Colonic mucosa (tissue), 4 donors: ENCODE measurements around the gene PCDHA13. TPM values are rescaled to one million over a fixed set of nuclear protein-coding genes. Genes with fewer than 3 reads are reported as not detected.
"Not testable (repeated sequence)": the region's sequence is repeated elsewhere in the genome, so short reads cannot be mapped to it uniquely, and the experiment has no call there.

Source experiments
- DNase-seq: peaks from one replicate; pipeline ENCODE4 v3.0.0-alpha.2; 2020
- H3K27ac ChIP-seq: fragments of 200-600 bp; one replicate; pipeline ENCODE4 v1.8.0; 2021
- H3K27me3 ChIP-seq: fragments of 200-600 bp; one replicate; pipeline ENCODE4 v1.8.0; 2021
- H3K36me3 ChIP-seq: fragments of 200-600 bp; one replicate; pipeline ENCODE4 v1.8.0; 2021
- H3K4me1 ChIP-seq: fragments of 200-600 bp; one replicate; pipeline ENCODE4 v1.8.0; 2021; ENCODE audit warnings: mild to moderate bottlenecking
- H3K4me3 ChIP-seq: fragments of 200-600 bp; one replicate; pipeline ENCODE4 v1.8.0; 2021
- H3K9ac ChIP-seq, 2 donors: one replicate each; pipeline ENCODE4 v1.7.0; 2013; ENCODE audit warnings: control low read depth in 2 of 2, low read depth in 2 of 2, low read length in 2 of 2
- H3K9me3 ChIP-seq: fragments of 200-600 bp; one replicate; pipeline ENCODE4 v1.8.0; 2021
- intact Hi-C: fragments of 100-400 bp; cut with DNase I; formaldehyde crosslinking; loops from one replicate; pipeline ENCODE4 v1.14.1; 2022
- total RNA-seq, 2 donors: library from RNA; stranded (reverse); fragmentation: NEBNext Ultra II Directional in 1 of 2; extraction: Animal tissue kit (Norgen Biotek cat#: 25700) in 1 of 2; gene quantifications; one replicate each; pipeline ENCODE4 v1.2.1, GENCODE V29; 2021
- TF ChIP-seq, protein P1 (sequence below): fragments of 200-600 bp; IDR thresholded peaks from one replicate; pipeline ENCODE4 v1.8.0; 2022; ENCODE audit warnings: antibody characterized with exemption, mild to moderate bottlenecking
- donor health status: healthy.
- donor health status: DM: no; HTN: no; CAD: no.
- donor health status: DM: no; HTN: no; CAD: no.

The PCDHA13 gene
- total RNA-seq, 2 donors from 2014 or later, result 0.05 TPM

DNA sequence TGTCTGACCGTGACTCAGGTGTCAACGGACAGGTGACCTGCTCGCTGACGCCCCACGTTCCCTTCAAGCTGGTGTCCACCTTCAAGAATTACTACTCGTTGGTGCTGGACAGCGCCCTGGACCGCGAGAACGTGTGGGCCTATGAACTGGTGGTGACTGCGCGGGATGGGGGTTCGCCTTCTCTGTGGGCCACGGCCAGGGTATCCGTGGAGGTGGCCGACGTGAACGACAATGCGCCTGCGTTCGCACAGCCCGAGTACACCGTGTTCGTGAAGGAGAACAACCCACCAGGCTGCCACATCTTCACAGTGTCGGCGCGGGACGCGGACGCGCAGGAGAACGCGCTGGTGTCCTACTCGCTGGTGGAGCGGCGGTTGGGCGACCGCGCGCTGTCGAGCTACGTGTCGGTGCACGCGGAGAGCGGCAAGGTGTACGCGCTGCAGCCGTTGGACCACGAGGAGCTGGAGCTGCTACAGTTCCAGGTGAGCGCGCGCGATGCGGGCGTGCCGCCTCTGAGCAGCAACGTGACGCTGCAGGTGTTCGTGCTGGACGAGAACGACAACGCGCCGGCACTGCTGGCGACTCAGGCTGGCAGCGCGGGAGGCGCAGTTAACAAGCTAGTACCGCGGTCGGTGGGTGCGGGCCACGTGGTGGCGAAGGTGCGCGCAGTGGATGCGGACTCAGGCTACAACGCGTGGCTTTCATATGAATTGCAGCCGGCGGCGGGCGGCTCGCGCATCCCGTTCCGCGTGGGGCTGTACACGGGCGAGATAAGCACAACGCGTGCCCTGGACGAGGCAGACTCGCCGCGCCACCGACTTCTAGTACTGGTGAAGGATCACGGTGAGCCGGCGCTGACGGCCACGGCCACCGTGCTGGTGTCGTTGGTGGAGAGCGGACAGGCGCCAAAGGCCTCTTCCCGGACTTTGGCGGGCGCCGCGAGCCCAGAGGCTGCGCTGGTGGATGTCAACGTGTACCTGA lies 11.4 kb upstream of the PCDHA13 start:
- H3K9ac ChIP-seq, result no peak overlapping the region
- H3K36me3 ChIP-seq, result no peaks in the 10 kb centered on the region
- no peaks in the 10 kb centered on the region for H3K27me3 ChIP-seq
- no peak overlapping the region for H3K4me3 ChIP-seq
- TF ChIP-seq, protein P1, sequence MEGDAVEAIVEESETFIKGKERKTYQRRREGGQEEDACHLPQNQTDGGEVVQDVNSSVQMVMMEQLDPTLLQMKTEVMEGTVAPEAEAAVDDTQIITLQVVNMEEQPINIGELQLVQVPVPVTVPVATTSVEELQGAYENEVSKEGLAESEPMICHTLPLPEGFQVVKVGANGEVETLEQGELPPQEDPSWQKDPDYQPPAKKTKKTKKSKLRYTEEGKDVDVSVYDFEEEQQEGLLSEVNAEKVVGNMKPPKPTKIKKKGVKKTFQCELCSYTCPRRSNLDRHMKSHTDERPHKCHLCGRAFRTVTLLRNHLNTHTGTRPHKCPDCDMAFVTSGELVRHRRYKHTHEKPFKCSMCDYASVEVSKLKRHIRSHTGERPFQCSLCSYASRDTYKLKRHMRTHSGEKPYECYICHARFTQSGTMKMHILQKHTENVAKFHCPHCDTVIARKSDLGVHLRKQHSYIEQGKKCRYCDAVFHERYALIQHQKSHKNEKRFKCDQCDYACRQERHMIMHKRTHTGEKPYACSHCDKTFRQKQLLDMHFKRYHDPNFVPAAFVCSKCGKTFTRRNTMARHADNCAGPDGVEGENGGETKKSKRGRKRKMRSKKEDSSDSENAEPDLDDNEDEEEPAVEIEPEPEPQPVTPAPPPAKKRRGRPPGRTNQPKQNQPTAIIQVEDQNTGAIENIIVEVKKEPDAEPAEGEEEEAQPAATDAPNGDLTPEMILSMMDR, result no peak
- no peak overlapping the region for H3K27ac ChIP-seq
- intact Hi-C loops, result no loop called here
- no peaks in the 10 kb centered on the region for H3K4me1 ChIP-seq
- no peaks in the 10 kb centered on the region for H3K9me3 ChIP-seq
- DNase-seq, result no peak

DNA sequence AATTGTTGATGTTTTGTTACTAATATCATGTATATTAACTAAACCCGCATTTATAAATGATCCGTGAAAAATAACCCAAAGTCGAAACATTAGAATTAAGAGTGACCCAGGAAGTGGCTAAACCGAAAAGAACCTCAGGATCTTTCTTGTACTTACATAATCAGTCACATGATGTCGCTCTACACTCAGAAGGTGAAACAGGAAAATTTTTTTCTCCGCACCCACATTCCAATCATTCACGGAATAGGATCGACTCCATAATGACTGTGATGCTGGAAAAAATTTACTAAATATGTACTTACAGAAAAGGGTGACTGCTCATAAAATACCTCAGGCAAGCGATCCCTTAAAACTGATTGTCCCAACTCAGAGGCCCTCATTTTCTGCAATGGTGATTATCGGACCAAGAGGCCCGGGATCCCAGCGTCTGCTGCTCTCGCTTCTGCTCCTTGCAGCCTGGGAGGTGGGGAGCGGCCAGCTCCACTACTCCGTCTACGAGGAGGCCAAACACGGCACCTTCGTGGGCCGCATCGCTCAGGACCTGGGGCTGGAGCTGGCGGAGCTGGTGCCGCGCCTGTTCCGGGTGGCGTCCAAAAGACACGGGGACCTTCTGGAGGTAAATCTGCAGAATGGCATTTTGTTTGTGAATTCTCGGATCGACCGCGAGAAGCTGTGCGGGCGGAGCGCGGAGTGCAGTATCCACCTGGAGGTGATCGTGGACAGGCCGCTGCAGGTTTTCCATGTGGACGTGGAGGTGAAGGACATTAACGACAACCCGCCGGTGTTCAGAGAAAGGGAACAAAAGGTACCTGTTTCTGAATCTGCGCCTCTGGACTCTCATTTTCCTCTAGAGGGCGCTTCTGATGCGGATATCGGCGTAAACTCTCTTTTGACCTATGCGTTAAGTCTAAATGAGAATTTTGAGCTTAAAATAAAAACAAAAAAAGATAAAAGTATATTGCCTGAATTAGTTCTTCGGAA lies 6.5 kb upstream of the PCDHA13 start, which contains the start of gene PCDHA12:
Gene PCDHA12, plus strand, starts transcription at position 224 of the 981 bp plus-strand sequence. Its CDS starts 165 bp downstream, at position 389.
- H3K36me3 ChIP-seq, result no peaks in the 10 kb centered on the region
- DNase-seq, result no peak
- intact Hi-C loops, result no loop called here
- H3K27ac ChIP-seq, result no peak within 1 kb of the TSS
- no peak within 1 kb of the TSS for H3K4me3 ChIP-seq
- no peaks in the 10 kb centered on the region for H3K4me1 ChIP-seq
- no peak within 1 kb of the TSS for H3K9ac ChIP-seq
- H3K9me3 ChIP-seq, result no peaks in the 10 kb centered on the region
- no peaks in the 10 kb centered on the region for H3K27me3 ChIP-seq
- TF ChIP-seq, protein P1, result no peak

DNA sequence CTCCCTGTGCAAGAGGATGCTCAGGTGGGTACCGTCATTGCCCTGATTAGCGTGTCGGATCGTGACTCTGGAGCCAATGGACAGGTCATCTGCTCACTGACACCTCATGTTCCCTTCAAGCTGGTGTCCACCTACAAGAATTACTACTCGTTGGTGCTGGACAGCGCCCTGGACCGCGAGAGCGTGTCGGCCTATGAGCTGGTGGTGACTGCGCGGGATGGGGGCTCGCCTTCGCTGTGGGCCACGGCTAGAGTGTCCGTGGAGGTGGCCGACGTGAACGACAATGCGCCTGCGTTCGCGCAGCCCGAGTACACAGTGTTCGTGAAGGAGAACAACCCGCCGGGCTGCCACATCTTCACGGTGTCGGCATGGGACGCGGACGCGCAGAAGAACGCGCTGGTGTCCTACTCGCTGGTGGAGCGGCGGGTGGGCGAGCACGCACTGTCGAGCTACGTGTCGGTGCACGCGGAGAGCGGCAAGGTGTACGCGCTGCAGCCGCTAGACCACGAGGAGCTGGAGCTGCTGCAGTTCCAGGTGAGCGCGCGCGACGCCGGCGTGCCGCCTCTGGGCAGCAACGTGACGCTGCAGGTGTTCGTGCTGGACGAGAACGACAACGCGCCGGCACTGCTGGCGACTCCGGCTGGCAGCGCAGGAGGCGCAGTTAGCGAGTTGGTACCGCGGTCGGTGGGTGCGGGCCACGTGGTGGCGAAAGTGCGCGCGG lies 5.2 kb upstream of the PCDHA13 start:
- H3K9me3 ChIP-seq, H3K9ac ChIP-seq, H3K4me3 ChIP-seq, DNase-seq, H3K36me3 ChIP-seq, intact Hi-C loops, H3K27me3 ChIP-seq, H3K4me1 ChIP-seq, H3K27ac ChIP-seq: not testable (repeated sequence)

DNA sequence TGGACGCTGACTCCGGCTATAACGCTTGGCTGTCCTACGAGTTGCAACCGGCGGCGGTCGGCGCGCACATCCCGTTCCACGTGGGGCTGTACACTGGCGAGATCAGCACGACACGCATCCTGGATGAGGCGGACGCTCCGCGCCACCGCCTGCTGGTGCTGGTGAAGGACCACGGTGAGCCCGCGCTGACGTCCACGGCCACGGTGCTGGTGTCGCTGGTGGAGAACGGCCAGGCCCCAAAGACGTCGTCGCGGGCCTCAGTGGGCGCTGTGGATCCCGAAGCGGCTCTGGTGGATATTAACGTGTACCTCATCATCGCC lies 4.7 kb upstream of the PCDHA13 start:
- Histone ChIP-seq H3K27me3 (no peaks in the 10 kb centered on the region), H3K4me1 (no peaks in the 10 kb centered on the region), H3K36me3 (no peaks in the 10 kb centered on the region), H3K9ac (no peak overlapping the region), H3K4me3 (no peak overlapping the region), H3K9me3 (no peaks in the 10 kb centered on the region), H3K27ac (no peak overlapping the region)
- no peak for DNase-seq
- TF ChIP-seq, protein P1, result no peak
- intact Hi-C loops, result no loop called here

DNA sequence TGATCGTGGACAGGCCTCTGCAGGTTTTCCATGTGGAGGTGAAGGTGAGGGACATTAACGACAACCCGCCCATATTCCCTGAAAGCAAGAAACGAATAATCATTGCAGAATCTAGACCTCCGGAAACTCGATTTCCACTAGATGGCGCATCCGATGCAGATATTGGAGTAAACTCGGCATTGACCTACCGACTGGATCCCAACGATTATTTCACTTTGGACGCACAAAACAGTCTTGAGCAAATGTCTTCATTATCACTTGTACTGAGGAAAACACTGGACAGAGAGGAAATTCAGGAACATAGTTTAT lies 621 bp downstream of the PCDHA13 start:
- TF ChIP-seq, protein P1, result no peak
- Histone ChIP-seq H3K27me3 (no peaks in the 10 kb centered on the region), H3K27ac (no peak overlapping the region), H3K9ac (no peak overlapping the region), H3K36me3 (no peaks in the 10 kb centered on the region), H3K9me3 (no peaks in the 10 kb centered on the region), H3K4me3 (no peak overlapping the region), H3K4me1 (no peaks in the 10 kb centered on the region)
- intact Hi-C loops, result no loop called here
- DNase-seq, result no peak
